ENCODE results near the gene CEP128.

DNA sequence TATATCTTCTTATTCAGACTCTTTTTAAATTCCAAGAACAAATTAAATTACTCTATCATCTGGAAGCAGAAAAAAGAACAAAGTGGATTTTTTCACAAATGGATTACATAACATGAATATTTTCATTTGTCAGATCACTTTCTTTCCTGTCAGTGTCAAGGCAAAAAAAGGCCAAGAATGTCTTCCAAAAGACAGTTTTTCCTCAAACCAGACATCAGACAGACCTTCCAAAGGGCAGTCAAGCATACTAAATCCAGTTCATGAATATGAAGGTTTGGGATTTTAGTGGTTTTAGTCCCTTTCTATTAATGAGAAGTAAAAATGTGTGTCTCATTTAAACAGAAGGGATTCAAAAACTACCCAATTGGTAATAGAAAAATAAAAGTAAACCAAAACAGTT, 336.0 kb downstream of the CEP128 start:
- TF ChIP-seq, protein P1, sequence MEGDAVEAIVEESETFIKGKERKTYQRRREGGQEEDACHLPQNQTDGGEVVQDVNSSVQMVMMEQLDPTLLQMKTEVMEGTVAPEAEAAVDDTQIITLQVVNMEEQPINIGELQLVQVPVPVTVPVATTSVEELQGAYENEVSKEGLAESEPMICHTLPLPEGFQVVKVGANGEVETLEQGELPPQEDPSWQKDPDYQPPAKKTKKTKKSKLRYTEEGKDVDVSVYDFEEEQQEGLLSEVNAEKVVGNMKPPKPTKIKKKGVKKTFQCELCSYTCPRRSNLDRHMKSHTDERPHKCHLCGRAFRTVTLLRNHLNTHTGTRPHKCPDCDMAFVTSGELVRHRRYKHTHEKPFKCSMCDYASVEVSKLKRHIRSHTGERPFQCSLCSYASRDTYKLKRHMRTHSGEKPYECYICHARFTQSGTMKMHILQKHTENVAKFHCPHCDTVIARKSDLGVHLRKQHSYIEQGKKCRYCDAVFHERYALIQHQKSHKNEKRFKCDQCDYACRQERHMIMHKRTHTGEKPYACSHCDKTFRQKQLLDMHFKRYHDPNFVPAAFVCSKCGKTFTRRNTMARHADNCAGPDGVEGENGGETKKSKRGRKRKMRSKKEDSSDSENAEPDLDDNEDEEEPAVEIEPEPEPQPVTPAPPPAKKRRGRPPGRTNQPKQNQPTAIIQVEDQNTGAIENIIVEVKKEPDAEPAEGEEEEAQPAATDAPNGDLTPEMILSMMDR (IDR thresholded peaks at IDR 0.05), result no peak
- TF ChIP-seq EP300 (IDR thresholded peaks at IDR 0.05) (no peak), POLR2A (IDR thresholded peaks at IDR 0.05; ENCODE audit: low read depth) (no peak), POLR2AphosphoS5 (IDR thresholded peaks at IDR 0.05) (no peak)
